Measurements from ENCODE around the gene EPHA6.

GRCh38 chr3:97037294-97037943, 223.0 kb downstream of the EPHA6 start:
- TF ChIP-seq, protein P1, sequence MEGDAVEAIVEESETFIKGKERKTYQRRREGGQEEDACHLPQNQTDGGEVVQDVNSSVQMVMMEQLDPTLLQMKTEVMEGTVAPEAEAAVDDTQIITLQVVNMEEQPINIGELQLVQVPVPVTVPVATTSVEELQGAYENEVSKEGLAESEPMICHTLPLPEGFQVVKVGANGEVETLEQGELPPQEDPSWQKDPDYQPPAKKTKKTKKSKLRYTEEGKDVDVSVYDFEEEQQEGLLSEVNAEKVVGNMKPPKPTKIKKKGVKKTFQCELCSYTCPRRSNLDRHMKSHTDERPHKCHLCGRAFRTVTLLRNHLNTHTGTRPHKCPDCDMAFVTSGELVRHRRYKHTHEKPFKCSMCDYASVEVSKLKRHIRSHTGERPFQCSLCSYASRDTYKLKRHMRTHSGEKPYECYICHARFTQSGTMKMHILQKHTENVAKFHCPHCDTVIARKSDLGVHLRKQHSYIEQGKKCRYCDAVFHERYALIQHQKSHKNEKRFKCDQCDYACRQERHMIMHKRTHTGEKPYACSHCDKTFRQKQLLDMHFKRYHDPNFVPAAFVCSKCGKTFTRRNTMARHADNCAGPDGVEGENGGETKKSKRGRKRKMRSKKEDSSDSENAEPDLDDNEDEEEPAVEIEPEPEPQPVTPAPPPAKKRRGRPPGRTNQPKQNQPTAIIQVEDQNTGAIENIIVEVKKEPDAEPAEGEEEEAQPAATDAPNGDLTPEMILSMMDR (IDR thresholded peaks at IDR 0.05) = no peak
- TF ChIP-seq POLR2A (IDR thresholded peaks at IDR 0.05) = no peak
